ENCODE measurements around the gene CEP72.
"Not testable (repeated sequence)": the region's sequence is repeated elsewhere in the genome, so short reads cannot be mapped to it uniquely, and the experiment has no call there.

CEP72 gene

GRCh38 chr5:601771-602465, 10.2 kb upstream of the CEP72 start:
- DNase-seq = no peak

GRCh38 chr5:602466-603035, 9.6 kb upstream of the CEP72 start:
- DNase-seq = no peak

GRCh38 chr5:603081-603998, 8.8 kb upstream of the CEP72 start:
- DNase-seq = no peak

- DNase-seq = no peak
Observed at GRCh38 chr5:604391-604831, 7.7 kb upstream of the CEP72 start.

GRCh38 chr5:605090-605489, 7.0 kb upstream of the CEP72 start:
- not testable (repeated sequence) for DNase-seq

- no peak for DNase-seq
Observed at GRCh38 chr5:606061-606460, 6.1 kb upstream of the CEP72 start.

GRCh38 chr5:606526-607399, 5.4 kb upstream of the CEP72 start:
- DNase-seq = no peak

GRCh38 chr5:607541-608428, 4.4 kb upstream of the CEP72 start:
- no peak for DNase-seq

GRCh38 chr5:608429-609370, 3.4 kb upstream of the CEP72 start:
- no peak for DNase-seq

- no peak for DNase-seq
Observed at GRCh38 chr5:609506-609905, 2.6 kb upstream of the CEP72 start.

GRCh38 chr5:610011-610743, 2.0 kb upstream of the CEP72 start:
- no peak for DNase-seq

- DNase-seq = no peak
Observed at GRCh38 chr5:610744-611730, 1.1 kb upstream of the CEP72 start.

DNA sequence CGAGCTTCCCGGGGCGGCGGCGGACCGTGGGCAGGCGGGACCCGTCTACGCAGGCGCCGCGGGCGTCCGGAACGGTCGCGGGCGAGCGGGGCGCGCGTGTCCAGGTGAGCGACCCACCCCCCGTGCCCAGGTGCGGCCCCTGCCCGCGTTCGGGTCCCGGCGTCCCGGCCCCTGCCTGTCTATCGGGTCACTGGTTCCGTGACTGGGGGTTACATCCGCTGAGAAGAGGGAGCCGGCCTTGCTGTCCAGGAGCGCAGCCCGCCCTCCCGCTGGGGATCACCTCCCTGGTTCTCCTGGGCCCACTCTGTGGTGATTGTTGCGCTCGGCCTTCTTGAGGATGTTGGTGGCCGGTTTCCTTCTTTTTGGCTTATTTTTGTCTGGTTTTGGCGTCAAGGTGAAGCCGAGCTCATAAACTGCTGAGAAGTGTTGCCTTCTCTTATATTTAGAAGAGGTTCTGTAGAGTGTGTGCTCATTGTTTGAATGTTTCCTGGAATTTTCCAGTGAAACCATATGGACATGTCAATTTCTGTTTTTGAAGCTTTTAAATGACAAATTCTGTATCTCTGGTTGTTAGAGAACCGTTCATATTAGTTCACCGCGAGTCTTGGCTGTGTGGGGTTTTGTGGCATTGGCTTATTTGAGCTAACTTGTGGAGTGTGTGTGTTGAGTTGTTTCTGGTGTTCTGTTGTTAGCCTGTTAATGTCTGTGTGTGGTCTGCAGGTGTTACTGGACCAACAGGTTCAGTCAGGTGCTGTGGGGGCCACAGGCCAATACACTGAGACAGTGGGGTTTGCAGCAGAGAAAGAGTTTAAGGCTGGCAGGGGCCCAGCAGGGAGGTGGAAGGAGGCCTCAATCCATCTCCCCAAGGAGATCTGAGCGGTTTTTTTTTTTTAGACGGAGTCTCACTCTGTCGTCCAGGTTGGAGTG, 621 bp downstream of the CEP72 start:
- DNase-seq = no peak

- DNase-seq = no peak
Observed at GRCh38 chr5:616484-617039, 4.4 kb downstream of the CEP72 start.

GRCh38 chr5:617896-618295, 5.8 kb downstream of the CEP72 start:
- no peak for DNase-seq

GRCh38 chr5:618450-618849, 6.3 kb downstream of the CEP72 start:
- no peak for DNase-seq

DNA sequence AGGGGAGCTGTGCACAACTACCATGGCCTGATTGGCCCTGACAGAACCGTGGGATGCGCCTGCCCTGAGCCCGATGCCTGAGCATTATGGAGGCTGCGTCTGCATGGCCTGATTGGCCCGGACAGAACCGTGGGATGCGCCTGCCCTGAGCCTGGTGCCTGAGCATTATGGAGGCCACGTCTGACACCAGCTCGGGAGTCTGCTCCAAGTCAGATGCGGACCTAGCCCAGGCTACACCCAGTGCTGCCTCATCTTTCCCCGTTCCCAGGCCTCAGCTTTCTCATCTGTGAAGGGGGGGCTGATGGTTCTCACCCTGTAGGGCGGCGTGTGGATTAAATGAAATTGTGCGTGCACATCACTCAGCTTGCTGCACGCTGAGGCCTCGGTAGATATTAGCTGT, 7.3 kb downstream of the CEP72 start:
- no peak for DNase-seq
